ENCODE measurements around the gene ANKRD35.
"Not testable (repeated sequence)": the region's sequence is repeated elsewhere in the genome, so short reads cannot be mapped to it uniquely, and the experiment has no call there.

The ANKRD35 gene

GRCh38 chr1:145828367-145829026 lies 57.2 kb downstream of the ANKRD35 start:
- no peaks in the 10 kb centered on the region for H3K27me3 ChIP-seq (ENCODE audit: insufficient read depth, low read length)
- H3K9me3 ChIP-seq (ENCODE audit: low read length), result no peaks in the 10 kb centered on the region
- H3K4me3 ChIP-seq (ENCODE audit: low read length), result no peak overlapping the region
- no peak overlapping the region for H2AFZ ChIP-seq (ENCODE audit: low read depth, low read length)
- peaks cover 9% of the 10 kb centered on the region for H3K4me1 ChIP-seq (ENCODE audit: insufficient read depth, low read length)
- H3K36me3 ChIP-seq (ENCODE audit: insufficient read depth, low read length), result peaks cover 72% of the 10 kb centered on the region

GRCh38 chr1:145827966-145828365 lies 57.7 kb downstream of the ANKRD35 start:
- Histone ChIP-seq H3K9me3 (ENCODE audit: low read length) (no peaks in the 10 kb centered on the region), H3K4me1 (ENCODE audit: insufficient read depth, low read length) (peaks cover 9% of the 10 kb centered on the region), H2AFZ (ENCODE audit: low read depth, low read length) (no peak overlapping the region), H3K27me3 (ENCODE audit: insufficient read depth, low read length) (no peaks in the 10 kb centered on the region), H3K4me3 (ENCODE audit: low read length) (no peak overlapping the region), H3K36me3 (ENCODE audit: insufficient read depth, low read length) (peaks cover 66% of the 10 kb centered on the region)

- H2AFZ ChIP-seq (ENCODE audit: low read depth, low read length), result no peak overlapping the region
- H3K36me3 ChIP-seq (ENCODE audit: insufficient read depth, low read length), result peaks cover 50% of the 10 kb centered on the region
- no peaks in the 10 kb centered on the region for H3K9me3 ChIP-seq (ENCODE audit: low read length)
- peaks cover 9% of the 10 kb centered on the region for H3K4me1 ChIP-seq (ENCODE audit: insufficient read depth, low read length)
- no peaks in the 10 kb centered on the region for H3K27me3 ChIP-seq (ENCODE audit: insufficient read depth, low read length)
- H3K4me3 ChIP-seq (ENCODE audit: low read length), result no peak overlapping the region
Observed at GRCh38 chr1:145826030-145826429, 59.6 kb downstream of the ANKRD35 start.

GRCh38 chr1:145824499-145824842 lies 61.2 kb downstream of the ANKRD35 start:
- H3K9me3 ChIP-seq (ENCODE audit: low read length), result no peaks in the 10 kb centered on the region
- H2AFZ ChIP-seq (ENCODE audit: low read depth, low read length), result peak overlapping the region; percentile 76
- H3K36me3 ChIP-seq (ENCODE audit: insufficient read depth, low read length), result peaks cover 36% of the 10 kb centered on the region
- H3K4me3 ChIP-seq (ENCODE audit: low read length), result peak overlapping the region; percentile 76
- peaks cover 9% of the 10 kb centered on the region for H3K4me1 ChIP-seq (ENCODE audit: insufficient read depth, low read length)
- no peaks in the 10 kb centered on the region for H3K27me3 ChIP-seq (ENCODE audit: insufficient read depth, low read length)

GRCh38 chr1:145823565-145824498 lies 61.8 kb downstream of the ANKRD35 start, which contains the start of the genes POLR3C and RNF115:
POLR3C (plus strand) TSS chr1:145824200; CDS start chr1:145825777, 1,577 bp downstream.
RNF115 (minus strand) TSS chr1:145824095; CDS start chr1:145823873, 222 bp downstream.
- no peaks in the 10 kb centered on the region for H3K27me3 ChIP-seq (ENCODE audit: insufficient read depth, low read length)
- no peaks in the 10 kb centered on the region for H3K9me3 ChIP-seq (ENCODE audit: low read length)
- peaks cover 32% of the 10 kb centered on the region for H3K36me3 ChIP-seq (ENCODE audit: insufficient read depth, low read length)
- H3K4me1 ChIP-seq (ENCODE audit: insufficient read depth, low read length), result peaks cover 9% of the 10 kb centered on the region
- H3K4me3 ChIP-seq (ENCODE audit: low read length), result peak within 1 kb of the TSS; percentile 76
- H2AFZ ChIP-seq (ENCODE audit: low read depth, low read length), result peak within 1 kb of the TSS; percentile 76

GRCh38 chr1:145822779-145823331 lies 62.8 kb downstream of the ANKRD35 start:
- not testable (repeated sequence) for H3K4me3 ChIP-seq (ENCODE audit: low read length); H2AFZ ChIP-seq (ENCODE audit: low read depth, low read length); H3K9me3 ChIP-seq (ENCODE audit: low read length); H3K27me3 ChIP-seq (ENCODE audit: insufficient read depth, low read length); H3K4me1 ChIP-seq (ENCODE audit: insufficient read depth, low read length)
- H3K36me3 ChIP-seq (ENCODE audit: insufficient read depth, low read length), result peaks cover 22% of the 10 kb centered on the region

- not testable (repeated sequence) for H3K27me3 ChIP-seq (ENCODE audit: insufficient read depth, low read length); H3K4me3 ChIP-seq (ENCODE audit: low read length); H3K36me3 ChIP-seq (ENCODE audit: insufficient read depth, low read length); H2AFZ ChIP-seq (ENCODE audit: low read depth, low read length); H3K9me3 ChIP-seq (ENCODE audit: low read length); H3K4me1 ChIP-seq (ENCODE audit: insufficient read depth, low read length)
Observed at GRCh38 chr1:145818095-145818494, 67.6 kb downstream of the ANKRD35 start.

Measured in neuron (in vitro differentiated cells).